GM18873 (cell line): ENCODE data around the gene RGCC.
"Not testable (repeated sequence)": the region's sequence is repeated elsewhere in the genome, so short reads cannot be mapped to it uniquely, and the experiment has no call there.

Experiments
- ATAC-seq: cut with Tn5 transposase; IDR thresholded peaks from one replicate; pipeline ENCODE4 v1.9.1; 2021; ENCODE audit warnings: mild to moderate bottlenecking, moderate library complexity, moderate number of reproducible peaks; ENCODE audit not compliant: unreplicated experiment, low FRiP score

RGCC gene

DNA sequence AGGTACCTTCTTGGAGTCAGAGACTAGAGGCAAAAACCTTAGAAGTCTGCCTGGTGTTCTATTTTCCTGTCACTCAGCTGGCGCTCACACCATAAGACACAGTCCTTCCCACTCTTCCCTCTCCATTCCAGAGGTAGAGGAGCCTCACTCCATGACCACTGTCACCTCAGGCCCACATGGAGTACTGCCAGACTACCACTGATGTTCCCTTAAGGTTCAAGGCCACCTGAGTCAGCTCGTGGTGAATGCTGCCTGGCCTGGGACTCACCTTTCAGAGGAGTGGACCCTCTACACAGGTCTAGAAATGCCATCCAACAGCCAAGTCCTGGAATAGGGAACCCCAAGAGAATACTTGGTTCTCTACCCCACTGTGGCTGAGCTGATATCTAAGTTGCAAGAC lies 29.9 kb downstream of the RGCC start:
- ATAC-seq: no peak

DNA sequence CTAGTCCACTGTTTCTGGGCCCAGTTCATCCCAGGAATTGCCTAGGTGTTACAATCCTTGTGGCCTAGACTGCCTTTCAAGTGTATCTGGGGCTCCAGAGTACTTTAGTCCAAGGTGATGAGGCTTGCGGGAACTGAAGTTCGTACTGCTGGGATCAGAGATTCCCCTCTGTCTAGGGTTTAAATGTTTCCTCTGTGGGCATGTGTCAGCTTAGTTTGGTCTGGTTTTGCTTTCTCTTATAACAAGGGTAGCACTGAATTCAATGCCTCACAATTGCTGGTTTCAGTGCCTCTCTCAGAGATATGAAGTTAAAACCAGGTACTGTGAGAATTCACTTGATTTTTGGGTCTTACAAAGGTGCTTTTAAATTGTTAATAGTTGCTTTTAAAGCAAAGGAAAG lies 30.8 kb downstream of the RGCC start:
- ATAC-seq: no peak

- ATAC-seq: no peak
These were observed 33.1 kb downstream of the RGCC start for GRCh38 chr13:41490371-41491015.

DNA sequence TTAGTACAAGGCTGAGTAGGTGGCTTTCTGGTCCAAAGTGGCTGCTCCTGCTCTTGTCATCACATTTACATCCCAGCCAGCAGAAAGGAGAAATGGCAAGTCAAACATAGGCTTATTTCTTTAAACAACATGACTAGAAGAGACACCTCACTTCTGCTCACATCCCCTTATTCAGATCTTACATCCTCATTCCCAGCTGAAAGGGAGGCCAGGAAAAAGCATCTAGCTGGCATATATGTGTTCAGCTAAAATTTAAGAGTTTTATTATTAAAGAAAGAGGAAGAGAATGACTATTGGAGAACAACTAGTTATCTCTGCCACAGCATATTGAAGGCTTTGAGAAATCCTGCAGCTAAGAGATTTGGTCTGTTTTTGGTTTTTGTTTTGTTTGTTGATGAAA lies 34.1 kb downstream of the RGCC start:
- no peak for ATAC-seq

DNA sequence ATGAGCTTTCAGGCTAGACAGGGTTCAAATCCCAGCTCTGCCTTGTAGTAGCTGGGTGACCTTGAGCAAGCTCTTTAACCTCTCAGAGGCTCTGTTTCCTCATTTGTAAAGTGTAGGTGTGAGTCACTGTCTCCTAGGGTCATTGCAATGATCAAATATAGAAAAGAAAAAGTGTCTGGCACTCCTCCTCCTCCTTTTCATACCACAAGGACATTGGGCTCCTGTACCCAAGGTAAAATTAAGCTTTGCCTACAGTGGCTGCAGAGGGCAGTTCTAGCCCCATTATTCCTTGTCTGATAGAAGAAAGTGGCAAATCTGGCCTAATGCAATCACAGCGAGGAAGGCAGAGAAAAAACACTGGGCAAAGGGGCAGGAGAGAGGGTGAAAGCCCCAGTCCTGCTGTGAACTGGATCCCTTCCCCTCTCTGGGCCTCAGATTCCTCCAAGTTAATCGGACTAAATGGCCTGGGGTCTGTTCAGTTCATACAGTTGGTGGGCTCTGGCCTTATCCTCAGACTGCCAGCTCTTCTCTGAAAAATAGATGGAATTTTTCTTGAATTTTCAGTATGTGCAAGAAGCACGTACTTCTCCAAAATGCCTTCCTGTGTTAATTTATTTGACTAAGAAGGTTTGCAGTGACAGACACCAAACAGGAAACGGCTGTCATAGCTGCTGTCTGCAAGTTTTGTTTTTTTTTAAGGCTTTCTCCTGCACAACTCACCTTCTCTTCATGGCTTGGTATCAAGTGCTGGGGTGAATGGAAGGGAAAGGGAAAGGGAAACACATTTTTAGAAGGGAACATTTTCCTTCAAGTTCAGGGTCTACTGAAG lies 35.3 kb downstream of the RGCC start:
- peak; percentile 51 for ATAC-seq

DNA sequence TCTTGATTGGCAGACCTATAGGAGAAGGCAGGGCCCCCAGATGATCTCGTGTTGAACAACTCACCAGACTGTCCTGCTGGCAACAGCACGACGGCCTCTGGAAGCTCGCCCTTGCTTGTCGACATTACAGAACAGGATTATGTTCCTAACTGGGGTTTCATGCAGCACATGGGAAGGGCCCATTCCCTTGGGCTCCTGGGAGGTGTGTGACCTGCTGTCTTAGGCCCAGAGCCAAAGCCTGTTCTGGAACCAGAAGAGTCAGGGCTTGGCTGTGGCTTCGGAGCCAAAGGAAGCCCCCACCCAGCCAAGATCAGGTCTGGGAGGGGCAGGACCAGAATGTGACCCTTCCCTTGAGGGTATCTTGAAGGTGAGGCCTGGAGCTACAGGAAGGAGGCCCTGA lies 36.9 kb downstream of the RGCC start:
- no peak for ATAC-seq

DNA sequence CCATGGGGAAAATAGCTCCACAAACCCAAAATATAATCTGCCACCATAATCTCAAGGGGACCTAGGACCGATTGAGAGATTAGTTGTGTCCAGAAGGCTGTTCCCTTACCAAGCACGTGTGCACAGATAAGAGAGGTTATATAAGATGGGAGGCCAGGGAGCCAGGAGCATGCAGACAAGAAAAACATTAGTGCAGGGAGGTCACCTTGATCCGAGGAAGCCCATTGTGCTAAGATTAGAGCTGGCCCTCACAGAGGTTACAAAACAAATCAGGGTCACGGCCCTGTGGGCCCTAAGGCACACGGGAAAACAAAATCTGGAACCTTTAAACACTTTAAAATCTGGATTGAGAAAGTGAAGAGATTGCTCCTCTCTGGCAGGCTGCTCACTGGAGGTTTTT lies 37.7 kb downstream of the RGCC start:
- no peak for ATAC-seq

GRCh38 chr13:41496420-41497234 lies 39.3 kb downstream of the RGCC start:
- no peak for ATAC-seq

- ATAC-seq: no peak
These were observed 40.1 kb downstream of the RGCC start for GRCh38 chr13:41497436-41497835.

GRCh38 chr13:41499452-41499851 lies 42.1 kb downstream of the RGCC start:
- no peak for ATAC-seq

GRCh38 chr13:41500511-41500910 lies 43.2 kb downstream of the RGCC start:
- no peak for ATAC-seq

GRCh38 chr13:41501281-41501680 lies 43.9 kb downstream of the RGCC start:
- no peak for ATAC-seq

DNA sequence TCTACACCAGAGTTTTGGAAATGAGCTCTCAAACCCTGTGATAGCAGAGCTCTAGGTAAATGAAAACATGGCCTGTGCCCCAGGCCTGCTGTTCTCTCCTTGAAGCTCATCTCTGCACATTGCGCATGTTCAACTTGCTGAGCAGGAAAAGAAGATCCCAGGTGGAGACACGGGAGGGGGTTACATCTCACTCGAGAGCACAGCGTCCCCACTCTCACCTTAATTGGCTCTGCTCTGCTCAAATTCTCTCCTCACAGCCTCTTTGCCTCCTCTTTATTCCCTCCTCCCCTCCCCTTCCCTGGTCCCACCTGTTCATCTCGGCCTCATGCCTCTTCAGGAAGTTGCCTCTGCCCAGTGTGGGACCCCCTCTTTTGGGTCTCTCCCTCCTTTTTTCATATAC lies 44.7 kb downstream of the RGCC start:
- ATAC-seq: no peak

GRCh38 chr13:41502673-41503072 lies 45.3 kb downstream of the RGCC start:
- peak; percentile 75 for ATAC-seq

- no peak for ATAC-seq
These were observed 46.0 kb downstream of the RGCC start for GRCh38 chr13:41503356-41503755.

DNA sequence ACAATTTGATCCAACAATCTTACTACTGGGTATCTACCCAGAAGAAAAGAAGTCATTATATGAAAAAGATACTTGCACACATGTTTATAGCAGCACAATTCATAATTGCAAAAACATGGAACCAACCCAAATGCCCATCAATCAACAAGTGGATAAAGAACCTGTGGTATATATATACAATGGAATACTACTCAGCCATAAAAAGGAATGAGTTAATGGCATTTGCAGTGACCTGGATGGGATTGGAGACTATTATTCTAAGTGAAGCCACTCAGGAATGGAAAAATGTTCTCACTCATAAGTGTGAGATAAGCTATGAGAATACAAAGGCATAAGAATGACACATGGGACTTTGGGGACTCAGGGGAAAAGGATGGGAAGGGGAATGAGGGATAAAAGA lies 47.3 kb downstream of the RGCC start:
- not testable (repeated sequence) for ATAC-seq

- no peak for ATAC-seq
These were observed 48.0 kb downstream of the RGCC start for GRCh38 chr13:41505209-41505835.

DNA sequence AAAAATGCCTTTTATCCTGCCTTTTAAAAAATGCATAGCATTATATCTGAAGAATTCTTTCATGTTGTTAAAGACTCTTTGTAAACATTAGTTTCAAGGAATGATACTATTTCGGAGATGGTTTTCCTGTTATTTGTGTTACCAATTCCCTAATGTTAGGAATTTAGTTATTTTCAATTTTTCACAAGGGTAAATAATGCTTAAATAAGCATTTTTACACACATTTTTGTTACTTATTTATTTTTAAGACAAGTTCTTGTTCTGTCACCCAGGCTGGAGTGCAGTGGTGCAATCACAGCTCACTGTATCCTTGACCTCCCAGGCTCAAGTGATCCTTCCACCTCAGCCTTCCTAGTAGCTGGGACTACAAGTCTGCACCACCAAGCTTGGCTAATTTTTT lies 49.0 kb downstream of the RGCC start:
- no peak for ATAC-seq

GRCh38 chr13:41509971-41510370 lies 52.6 kb downstream of the RGCC start:
- ATAC-seq: no peak

DNA sequence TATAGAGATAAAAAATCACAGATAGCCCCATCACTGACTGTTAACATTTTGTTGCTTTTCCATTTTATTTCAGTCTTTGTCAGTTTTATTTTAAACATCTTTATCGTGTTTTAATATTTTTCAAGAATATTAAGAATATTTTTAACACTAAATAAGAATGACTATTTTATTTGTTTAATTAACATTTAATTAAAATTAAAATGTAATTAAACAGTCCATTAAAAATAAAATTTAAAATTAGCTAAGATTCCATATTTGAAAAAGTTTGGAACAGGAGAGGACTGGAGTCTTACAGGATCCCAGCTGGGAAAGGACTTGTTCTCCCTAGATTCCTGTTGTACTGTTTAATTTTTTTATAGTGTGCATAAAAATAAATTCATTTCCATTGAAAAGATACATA lies 54.5 kb downstream of the RGCC start:
- ATAC-seq: no peak

DNA sequence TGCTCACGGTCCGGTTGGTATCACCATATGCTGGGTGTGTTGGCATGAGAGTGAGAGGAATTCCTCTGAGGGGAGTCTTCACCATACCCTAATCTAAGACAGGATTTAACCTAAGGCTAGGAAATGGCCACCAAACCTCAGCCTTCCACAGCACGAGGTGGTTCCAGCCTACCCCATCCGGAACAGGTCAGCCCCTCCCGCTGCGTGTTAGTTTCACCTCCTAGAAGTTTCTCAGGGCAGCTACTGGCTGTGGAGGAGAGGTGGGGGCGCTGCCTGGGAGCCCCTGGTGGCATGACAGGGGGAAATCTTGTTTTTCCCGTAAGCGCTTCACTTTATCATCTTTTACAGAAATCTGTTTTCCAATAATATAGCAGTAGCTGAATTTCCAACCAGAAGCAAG lies 55.1 kb downstream of the RGCC start:
- ATAC-seq: no peak
